Neural progenitor cell (in vitro differentiated cells): ENCODE measurements around the gene CLDN8.

Experiments
- EZH2phosphoT487 ChIP-seq: fragments of 200-600 bp; sonication (generic); IDR thresholded peaks from 2 replicates; pipeline ENCODE4 v1.6.1; 2017; ENCODE audit warnings: antibody characterized with exemption
- TF ChIP-seq, protein P1 (sequence below): fragments of 200-600 bp; sonication (generic); IDR thresholded peaks from 2 replicates; pipeline ENCODE4 v1.5.1; 2017; ENCODE audit warnings: antibody characterized with exemption, mild to moderate bottlenecking

DNA sequence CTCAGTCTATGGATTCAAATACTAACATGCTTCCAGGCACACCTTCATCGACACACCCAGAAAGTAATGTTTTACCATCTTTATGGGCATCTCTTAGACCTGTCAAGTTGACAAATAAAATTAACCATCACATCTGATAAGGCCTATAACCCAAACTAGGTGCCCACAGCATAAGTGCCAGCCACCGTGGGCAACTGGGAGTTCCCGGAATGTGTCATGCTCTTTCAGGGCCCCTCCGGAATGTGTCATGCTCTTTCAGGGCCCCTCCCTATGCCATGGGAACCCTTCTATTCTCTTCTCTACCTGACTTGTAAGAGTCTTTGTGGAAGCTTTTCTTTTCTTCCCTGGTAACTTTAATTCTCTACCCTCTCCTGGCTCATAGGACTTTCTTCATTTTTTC lies 40.2 kb upstream of the CLDN8 start:
- TF ChIP-seq, protein P1, sequence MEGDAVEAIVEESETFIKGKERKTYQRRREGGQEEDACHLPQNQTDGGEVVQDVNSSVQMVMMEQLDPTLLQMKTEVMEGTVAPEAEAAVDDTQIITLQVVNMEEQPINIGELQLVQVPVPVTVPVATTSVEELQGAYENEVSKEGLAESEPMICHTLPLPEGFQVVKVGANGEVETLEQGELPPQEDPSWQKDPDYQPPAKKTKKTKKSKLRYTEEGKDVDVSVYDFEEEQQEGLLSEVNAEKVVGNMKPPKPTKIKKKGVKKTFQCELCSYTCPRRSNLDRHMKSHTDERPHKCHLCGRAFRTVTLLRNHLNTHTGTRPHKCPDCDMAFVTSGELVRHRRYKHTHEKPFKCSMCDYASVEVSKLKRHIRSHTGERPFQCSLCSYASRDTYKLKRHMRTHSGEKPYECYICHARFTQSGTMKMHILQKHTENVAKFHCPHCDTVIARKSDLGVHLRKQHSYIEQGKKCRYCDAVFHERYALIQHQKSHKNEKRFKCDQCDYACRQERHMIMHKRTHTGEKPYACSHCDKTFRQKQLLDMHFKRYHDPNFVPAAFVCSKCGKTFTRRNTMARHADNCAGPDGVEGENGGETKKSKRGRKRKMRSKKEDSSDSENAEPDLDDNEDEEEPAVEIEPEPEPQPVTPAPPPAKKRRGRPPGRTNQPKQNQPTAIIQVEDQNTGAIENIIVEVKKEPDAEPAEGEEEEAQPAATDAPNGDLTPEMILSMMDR, result no peak
- TF ChIP-seq EZH2phosphoT487, result no peak
